EH (cell line): ENCODE data around the gene SLC34A1.
"Not testable (repeated sequence)": the region's sequence is repeated elsewhere in the genome, so short reads cannot be mapped to it uniquely, and the experiment has no call there.

Experiments
- DNase-seq: peaks from one replicate; pipeline ENCODE4 v3.0.0-alpha.2; 2015; ENCODE audit warnings: low read depth

Gene SLC34A1

GRCh38 chr5:177384134-177384533 lies at the start of gene SLC34A1:
Gene SLC34A1 (plus strand): TSS chr5:177384434. CDS start chr5:177385742, 1,308 bp downstream.
- no peak for DNase-seq

- DNase-seq = no peak
Measured at GRCh38 chr5:177334781-177335700, 49.2 kb upstream of the SLC34A1 start.

- DNase-seq = no peak
Measured at GRCh38 chr5:177335701-177336065, 48.6 kb upstream of the SLC34A1 start.

GRCh38 chr5:177336112-177336511 lies 48.1 kb upstream of the SLC34A1 start:
- peak; percentile 29 for DNase-seq

- no peak for DNase-seq
Measured at GRCh38 chr5:177336603-177337494, 47.4 kb upstream of the SLC34A1 start.

- DNase-seq = no peak
Measured at GRCh38 chr5:177338251-177339106, 45.8 kb upstream of the SLC34A1 start.

- DNase-seq = no peak
Measured at GRCh38 chr5:177339107-177339638, 45.1 kb upstream of the SLC34A1 start.

GRCh38 chr5:177343000-177343399 lies 41.2 kb upstream of the SLC34A1 start:
- not testable (repeated sequence) for DNase-seq

- DNase-seq = no peak
Measured at GRCh38 chr5:177343777-177344176, 40.5 kb upstream of the SLC34A1 start.

GRCh38 chr5:177344891-177345290 lies 39.3 kb upstream of the SLC34A1 start:
- DNase-seq = no peak

- no peak for DNase-seq
Measured at GRCh38 chr5:177346820-177347219, 37.4 kb upstream of the SLC34A1 start.

- no peak for DNase-seq
Measured at GRCh38 chr5:177347699-177348098, 36.5 kb upstream of the SLC34A1 start.

- no peak for DNase-seq
Measured at GRCh38 chr5:177349362-177349647, 34.9 kb upstream of the SLC34A1 start.

- DNase-seq = no peak
Measured at GRCh38 chr5:177349762-177350161, 34.5 kb upstream of the SLC34A1 start.

- peak; percentile 14 for DNase-seq
Measured at GRCh38 chr5:177350776-177351391, 33.4 kb upstream of the SLC34A1 start.

GRCh38 chr5:177351392-177352329 lies 32.6 kb upstream of the SLC34A1 start, which contains the start of gene LMAN2:
Gene LMAN2 (minus strand): TSS chr5:177351668. CDS start chr5:177351647, 21 bp downstream.
- DNase-seq = peak; percentile 96

GRCh38 chr5:177353093-177353492 lies 31.1 kb upstream of the SLC34A1 start:
- DNase-seq = no peak

- DNase-seq = no peak
Measured at GRCh38 chr5:177354256-177354655, 30.0 kb upstream of the SLC34A1 start.

- DNase-seq = no peak
Measured at GRCh38 chr5:177354711-177355110, 29.5 kb upstream of the SLC34A1 start.
